Measurements from ENCODE around the gene USP20.

The USP20 gene

GRCh38 chr9:129899620-129900019, 64.4 kb downstream of the USP20 start:
- no peak for TF ChIP-seq CTCF (IDR thresholded peaks at IDR 0.05)
- no peaks in the 10 kb centered on the region for H3K9me3 ChIP-seq
- no peaks in the 10 kb centered on the region for H3K4me1 ChIP-seq
- intact Hi-C loops (cut with DNase I; ENCODE audit: low total_unique reads), result loop anchor here (5.0 kb wide), 1 partner anchor 78 kb away; no protein-coding TSS in a partner anchor
- no peak overlapping the region for H3K4me3 ChIP-seq
- H3K36me3 ChIP-seq, result peaks cover 55 to 96% (median 87%) of the 10 kb centered on the region in 3 donors
- H3K27ac ChIP-seq, result no peak overlapping the region
- H3K27me3 ChIP-seq, result no peaks in the 10 kb centered on the region
- no peak for DNase-seq

DNA sequence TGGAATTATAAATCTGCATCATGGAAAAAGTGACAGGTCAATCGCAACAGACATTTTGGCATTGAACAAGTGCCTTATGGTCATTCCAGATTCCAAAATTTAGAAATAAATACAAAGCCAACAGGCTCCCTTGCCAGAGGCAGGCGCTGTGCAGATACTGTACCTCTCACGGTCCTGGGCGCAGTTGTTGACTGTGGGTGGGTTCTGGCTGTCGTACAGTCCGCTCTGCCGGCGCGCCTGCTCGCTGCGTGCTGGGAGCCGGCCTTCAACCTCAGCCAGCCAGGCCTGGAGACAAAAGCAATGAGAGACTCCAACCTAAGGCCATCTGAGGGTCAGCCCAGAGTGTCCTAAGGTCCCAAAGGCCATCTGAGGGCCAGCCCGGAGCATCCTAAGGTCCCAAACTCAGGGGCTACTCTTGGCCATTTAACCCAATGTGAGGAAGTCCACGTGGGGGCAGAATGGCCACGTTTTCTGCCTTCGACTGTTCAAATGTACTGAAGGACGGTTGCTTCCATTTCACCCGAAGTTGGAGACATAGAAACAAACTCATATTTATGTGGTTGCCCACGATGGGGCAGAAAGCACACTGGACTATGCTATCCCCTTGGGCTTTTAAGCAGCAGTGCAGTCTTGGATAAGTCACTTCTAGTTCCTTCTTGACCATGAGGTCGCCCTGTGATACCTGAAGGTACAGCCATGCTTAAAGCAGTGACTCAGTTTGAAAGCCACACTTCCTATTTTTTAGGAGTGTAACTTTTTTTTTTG, 65.2 kb downstream of the USP20 start:
- TF ChIP-seq CTCF (IDR thresholded peaks at IDR 0.05), result no peak
- peaks cover 52 to 90% (median 82%) of the 10 kb centered on the region in 3 donors for H3K36me3 ChIP-seq
- no peaks in the 10 kb centered on the region for H3K27me3 ChIP-seq
- H3K4me3 ChIP-seq, result no peak overlapping the region
- no peak overlapping the region for H3K27ac ChIP-seq
- intact Hi-C loops (cut with DNase I; ENCODE audit: low total_unique reads), result loop anchor here (5.0 kb wide), 1 partner anchor 77 kb away; no protein-coding TSS in a partner anchor
- no peak for DNase-seq
- no peaks in the 10 kb centered on the region for H3K4me1 ChIP-seq
- H3K9me3 ChIP-seq, result no peaks in the 10 kb centered on the region

DNA sequence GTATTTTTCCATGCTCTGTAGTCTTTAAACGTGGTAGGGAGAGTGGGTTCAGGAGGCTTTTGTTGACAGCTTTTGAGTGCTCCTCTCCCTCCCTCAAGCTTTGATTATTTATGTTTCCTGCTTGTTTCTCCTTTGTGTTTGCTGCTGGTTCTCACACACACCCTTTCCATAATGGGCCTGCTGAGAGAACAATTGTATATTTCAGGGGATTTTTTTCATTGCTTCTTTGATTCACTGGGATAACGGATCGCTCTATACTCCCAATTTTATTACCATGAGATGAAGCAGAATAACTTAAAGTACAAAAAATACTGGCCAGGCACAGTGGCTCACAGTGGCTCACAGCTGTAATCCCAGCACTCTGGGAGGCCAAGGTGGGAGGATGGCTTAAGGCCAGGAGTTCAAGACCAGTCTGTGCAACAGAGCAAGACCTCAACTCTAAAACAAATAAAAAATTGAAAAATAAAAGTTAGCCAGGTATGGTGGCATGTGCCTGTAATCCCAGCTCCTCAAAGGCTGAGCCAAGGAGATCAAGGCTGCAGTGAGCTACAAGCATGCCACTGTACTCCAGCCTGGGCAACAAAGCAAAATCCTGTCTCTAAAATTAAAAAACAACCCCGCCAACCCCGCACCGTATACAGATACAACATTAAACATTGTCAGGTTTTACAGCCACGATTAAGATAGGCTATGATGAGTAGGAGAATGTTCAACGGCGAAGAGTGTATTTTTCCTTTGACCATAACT, 66.9 kb downstream of the USP20 start:
- intact Hi-C loops (cut with DNase I; ENCODE audit: low total_unique reads), result loop anchor here (5.0 kb wide), 1 partner anchor 75 kb away; no protein-coding TSS in a partner anchor
- no peak overlapping the region for H3K4me3 ChIP-seq
- peaks cover 63 to 85% (median 79%) of the 10 kb centered on the region in 3 donors for H3K36me3 ChIP-seq
- H3K4me1 ChIP-seq, result no peaks in the 10 kb centered on the region
- H3K9me3 ChIP-seq, result no peaks in the 10 kb centered on the region
- no peak for TF ChIP-seq CTCF (IDR thresholded peaks at IDR 0.05)
- H3K27me3 ChIP-seq, result no peaks in the 10 kb centered on the region
- no peak overlapping the region for H3K27ac ChIP-seq
- no peak for DNase-seq

DNA sequence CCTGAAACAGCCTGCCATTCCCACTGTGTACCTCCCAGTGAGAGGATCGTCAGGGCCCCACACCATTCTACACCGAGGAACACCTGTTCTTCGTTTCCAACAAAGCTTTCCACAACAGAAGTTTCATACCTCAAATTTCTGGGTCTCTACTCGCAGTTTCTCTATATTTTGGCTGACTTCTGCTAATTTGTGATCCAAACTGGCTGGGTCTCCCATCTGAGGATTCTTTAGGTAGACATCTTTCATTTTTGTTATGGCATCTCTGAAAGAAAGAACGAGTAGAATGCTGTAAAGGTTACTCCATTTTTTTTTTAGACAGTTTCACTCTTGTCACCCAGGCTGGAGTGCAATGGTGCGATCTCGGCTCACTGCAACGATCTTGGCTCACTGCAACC, 67.5 kb downstream of the USP20 start:
- no peak for DNase-seq
- Histone ChIP-seq H3K36me3 (peaks cover 69 to 87% (median 83%) of the 10 kb centered on the region in 3 donors), H3K4me1 (no peaks in the 10 kb centered on the region), H3K4me3 (no peak overlapping the region), H3K27me3 (no peaks in the 10 kb centered on the region), H3K9me3 (no peaks in the 10 kb centered on the region), H3K27ac (no peak overlapping the region)
- TF ChIP-seq CTCF (IDR thresholded peaks at IDR 0.05), result no peak
- intact Hi-C loops (cut with DNase I; ENCODE audit: low total_unique reads), result loop anchor here (5.0 kb wide), 1 partner anchor 75 kb away; no protein-coding TSS in a partner anchor

- Histone ChIP-seq H3K27me3 (no peaks in the 10 kb centered on the region), H3K4me3 (no peak overlapping the region), H3K9me3 (no peaks in the 10 kb centered on the region), H3K4me1 (no peaks in the 10 kb centered on the region), H3K27ac (no peak overlapping the region), H3K36me3 (peaks cover 80 to 87% (median 80%) of the 10 kb centered on the region in 3 donors)
- intact Hi-C loops (cut with DNase I; ENCODE audit: low total_unique reads), result loop anchor here (5.0 kb wide), 1 partner anchor 73 kb away; no protein-coding TSS in a partner anchor
- no peak for TF ChIP-seq CTCF (IDR thresholded peaks at IDR 0.05)
- no peak for DNase-seq
These were observed 69.5 kb downstream of the USP20 start for GRCh38 chr9:129904734-129905133.

All from tibial artery (tissue), 4 donors.